IPS-20b (cell line): ENCODE results near the gene MAP2K5.

Source experiments
- H3K27ac ChIP-seq: one replicate; pipeline ENCODE4 v1.5.1; 2013; ENCODE audit warnings: low read length
- H3K27me3 ChIP-seq: 2 replicates; pipeline ENCODE4 v1.6.1; 2013; ENCODE audit warnings: mild to moderate bottlenecking, low read length, inconsistent platforms; ENCODE audit not compliant: insufficient read depth
- H3K36me3 ChIP-seq: 2 replicates; pipeline ENCODE4 v1.6.1; 2013; ENCODE audit warnings: low read depth, mild to moderate bottlenecking, inconsistent platforms, low read length, moderate library complexity; ENCODE audit not compliant: insufficient read depth
- H3K4me1 ChIP-seq: 2 replicates; pipeline ENCODE4 v1.6.1; 2013; ENCODE audit warnings: mild to moderate bottlenecking, control low read depth, inconsistent platforms, low read length, moderate library complexity; ENCODE audit not compliant: insufficient read depth
- H3K4me3 ChIP-seq: 2 replicates; pipeline ENCODE4 v1.5.1; 2013; ENCODE audit warnings: mild to moderate bottlenecking, low read length, inconsistent platforms
- H3K9ac ChIP-seq: 2 replicates; pipeline ENCODE4 v1.6.1; 2013; ENCODE audit warnings: low read depth, mild to moderate bottlenecking, inconsistent platforms, low read length, moderate library complexity
- H3K9me3 ChIP-seq: 2 replicates; pipeline ENCODE4 v1.6.1; 2013; ENCODE audit warnings: mild to moderate bottlenecking, low read depth, low read length, inconsistent platforms; ENCODE audit not compliant: insufficient read depth

The MAP2K5 gene

GRCh38 chr15:67775250-67775649, 232.7 kb downstream of the MAP2K5 start:
- Histone ChIP-seq H3K27me3 (no peaks in the 10 kb centered on the region), H3K9ac (no peak overlapping the region), H3K9me3 (no peaks in the 10 kb centered on the region), H3K4me3 (no peak overlapping the region), H3K4me1 (peaks cover 17% of the 10 kb centered on the region), H3K27ac (no peak overlapping the region), H3K36me3 (no peaks in the 10 kb centered on the region)

DNA sequence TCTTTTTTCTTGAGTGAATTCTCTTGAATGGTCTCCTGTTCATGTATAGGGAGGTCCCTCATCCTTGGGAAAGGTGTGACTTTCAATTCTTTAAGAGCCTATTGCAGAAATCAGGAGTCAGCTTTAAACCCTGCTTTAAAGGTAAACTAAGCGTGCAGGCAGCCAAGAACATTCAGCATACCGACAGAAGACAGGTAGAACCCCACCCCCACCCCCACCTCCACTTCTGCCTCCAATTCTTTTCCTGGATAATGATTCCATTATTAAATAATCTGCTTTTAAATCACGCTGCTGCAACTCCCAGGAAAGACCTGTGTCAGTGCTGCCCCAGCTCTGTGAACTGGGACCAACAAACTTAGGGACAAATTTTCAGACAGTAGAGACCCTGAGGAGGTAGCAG, 233.5 kb downstream of the MAP2K5 start:
- H3K36me3 ChIP-seq = no peaks in the 10 kb centered on the region
- no peak overlapping the region for H3K9ac ChIP-seq
- H3K27me3 ChIP-seq = no peaks in the 10 kb centered on the region
- no peaks in the 10 kb centered on the region for H3K9me3 ChIP-seq
- H3K4me3 ChIP-seq = no peak overlapping the region
- H3K27ac ChIP-seq = no peak overlapping the region
- H3K4me1 ChIP-seq = peaks cover 17% of the 10 kb centered on the region

DNA sequence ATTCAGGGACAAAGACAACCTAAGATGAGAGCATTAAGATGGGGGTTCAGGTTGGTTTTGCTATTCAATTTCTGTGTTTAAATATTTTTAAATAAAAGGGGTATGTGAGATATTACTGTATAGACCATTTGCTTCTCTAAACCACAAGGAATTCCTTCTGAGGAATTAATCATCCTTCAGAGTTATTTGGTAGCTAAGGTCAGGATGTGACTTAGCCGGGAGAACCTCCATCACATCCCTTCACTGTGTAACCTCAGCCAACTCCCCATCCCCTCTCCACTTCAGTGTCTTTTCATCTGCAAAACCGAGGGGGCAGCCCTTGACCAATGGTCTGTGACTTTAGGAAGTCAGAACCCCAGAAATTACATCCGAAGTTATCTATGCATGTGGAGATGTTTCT, 234.1 kb downstream of the MAP2K5 start:
- Histone ChIP-seq H3K27ac (no peak overlapping the region), H3K9me3 (no peaks in the 10 kb centered on the region), H3K4me1 (peaks cover 15% of the 10 kb centered on the region), H3K9ac (no peak overlapping the region), H3K27me3 (no peaks in the 10 kb centered on the region), H3K36me3 (no peaks in the 10 kb centered on the region), H3K4me3 (no peak overlapping the region)

- Histone ChIP-seq H3K9me3 (no peaks in the 10 kb centered on the region), H3K4me3 (no peak overlapping the region), H3K4me1 (peaks cover 19% of the 10 kb centered on the region), H3K9ac (no peak overlapping the region), H3K36me3 (no peaks in the 10 kb centered on the region), H3K27me3 (no peaks in the 10 kb centered on the region), H3K27ac (no peak overlapping the region)
Measured at GRCh38 chr15:67777071-67777470, 234.6 kb downstream of the MAP2K5 start.

DNA sequence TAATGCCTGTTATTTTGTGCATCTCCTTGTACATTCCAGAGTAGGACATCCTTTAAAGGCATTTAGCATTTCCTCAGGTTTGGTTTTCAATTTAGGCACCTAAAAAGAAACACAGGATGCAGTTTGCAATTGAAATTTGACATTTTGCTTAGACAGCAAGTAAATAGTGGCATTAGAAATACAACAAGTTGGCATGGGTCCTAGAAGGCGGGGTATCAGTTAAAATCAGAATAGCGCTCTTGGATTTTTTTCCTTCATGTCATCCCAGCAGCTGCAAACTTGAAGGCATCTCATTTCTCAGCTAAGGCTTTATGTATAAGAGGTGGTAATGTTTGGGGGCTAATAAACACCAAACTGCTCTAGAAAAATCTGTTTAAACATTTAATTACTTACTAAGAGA, 235.3 kb downstream of the MAP2K5 start:
- Histone ChIP-seq H3K36me3 (no peaks in the 10 kb centered on the region), H3K4me1 (peaks cover 26% of the 10 kb centered on the region), H3K9ac (no peak overlapping the region), H3K27me3 (no peaks in the 10 kb centered on the region), H3K27ac (no peak overlapping the region), H3K4me3 (no peak overlapping the region), H3K9me3 (no peaks in the 10 kb centered on the region)

- Histone ChIP-seq H3K36me3 (no peaks in the 10 kb centered on the region), H3K27me3 (no peaks in the 10 kb centered on the region), H3K9me3 (no peaks in the 10 kb centered on the region), H3K27ac (no peak overlapping the region), H3K4me1 (peaks cover 26% of the 10 kb centered on the region), H3K9ac (no peak overlapping the region), H3K4me3 (no peak overlapping the region)
Measured at GRCh38 chr15:67778968-67779548, 236.6 kb downstream of the MAP2K5 start.

DNA sequence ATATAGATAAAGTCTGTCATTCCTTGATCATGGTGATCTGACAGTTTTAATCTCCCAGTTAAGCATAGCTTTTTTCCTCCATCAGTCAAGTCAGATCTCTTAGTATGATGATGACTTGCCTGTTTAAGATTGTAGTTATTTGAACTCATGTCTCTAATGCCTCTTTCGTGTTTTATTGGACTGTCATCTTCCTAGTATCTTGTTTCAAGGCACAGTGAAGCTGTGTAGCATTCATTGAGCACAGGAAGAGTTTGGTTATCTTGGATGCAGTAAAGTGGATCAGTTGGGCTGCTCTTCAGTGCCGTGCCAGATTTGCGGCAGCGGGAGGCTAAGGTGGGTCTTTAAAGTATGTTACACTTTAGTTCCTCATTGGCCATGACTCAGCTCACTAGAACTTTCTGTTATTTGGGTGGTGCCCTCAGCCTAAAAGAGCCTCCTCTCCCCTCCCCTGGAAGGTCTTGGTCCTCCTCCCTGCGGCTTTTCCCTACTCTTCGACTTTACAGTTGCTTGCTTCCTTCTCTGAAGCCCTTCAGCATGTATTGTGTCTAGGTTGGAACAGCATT, 237.1 kb downstream of the MAP2K5 start:
- Histone ChIP-seq H3K4me3 (no peak overlapping the region), H3K27me3 (no peaks in the 10 kb centered on the region), H3K9ac (no peak overlapping the region), H3K27ac (no peak overlapping the region), H3K9me3 (no peaks in the 10 kb centered on the region), H3K4me1 (peaks cover 25% of the 10 kb centered on the region), H3K36me3 (no peaks in the 10 kb centered on the region)

DNA sequence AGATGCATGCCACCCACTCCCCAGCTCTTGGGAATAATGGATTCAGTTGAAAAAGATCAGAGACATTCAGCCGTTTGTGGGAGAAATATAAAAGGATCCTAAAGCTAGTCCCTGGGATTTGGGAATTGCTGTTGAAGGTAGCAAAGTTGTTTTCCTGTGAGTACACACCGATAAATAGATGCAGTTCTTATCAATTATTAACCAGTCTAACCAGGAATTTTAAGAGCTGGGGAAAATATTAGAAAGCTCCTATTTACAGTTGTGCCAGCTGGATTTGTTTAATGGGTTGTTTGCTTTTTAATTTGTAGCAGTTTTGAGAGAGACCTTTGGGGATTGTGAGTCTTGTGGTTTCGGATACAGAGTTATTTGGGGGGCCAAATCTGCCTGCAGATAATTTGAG, 238.6 kb downstream of the MAP2K5 start:
- Histone ChIP-seq H3K4me1 (peaks cover 24% of the 10 kb centered on the region), H3K27me3 (no peaks in the 10 kb centered on the region), H3K9ac (no peak overlapping the region), H3K36me3 (no peaks in the 10 kb centered on the region), H3K27ac (no peak overlapping the region), H3K9me3 (no peaks in the 10 kb centered on the region), H3K4me3 (no peak overlapping the region)

DNA sequence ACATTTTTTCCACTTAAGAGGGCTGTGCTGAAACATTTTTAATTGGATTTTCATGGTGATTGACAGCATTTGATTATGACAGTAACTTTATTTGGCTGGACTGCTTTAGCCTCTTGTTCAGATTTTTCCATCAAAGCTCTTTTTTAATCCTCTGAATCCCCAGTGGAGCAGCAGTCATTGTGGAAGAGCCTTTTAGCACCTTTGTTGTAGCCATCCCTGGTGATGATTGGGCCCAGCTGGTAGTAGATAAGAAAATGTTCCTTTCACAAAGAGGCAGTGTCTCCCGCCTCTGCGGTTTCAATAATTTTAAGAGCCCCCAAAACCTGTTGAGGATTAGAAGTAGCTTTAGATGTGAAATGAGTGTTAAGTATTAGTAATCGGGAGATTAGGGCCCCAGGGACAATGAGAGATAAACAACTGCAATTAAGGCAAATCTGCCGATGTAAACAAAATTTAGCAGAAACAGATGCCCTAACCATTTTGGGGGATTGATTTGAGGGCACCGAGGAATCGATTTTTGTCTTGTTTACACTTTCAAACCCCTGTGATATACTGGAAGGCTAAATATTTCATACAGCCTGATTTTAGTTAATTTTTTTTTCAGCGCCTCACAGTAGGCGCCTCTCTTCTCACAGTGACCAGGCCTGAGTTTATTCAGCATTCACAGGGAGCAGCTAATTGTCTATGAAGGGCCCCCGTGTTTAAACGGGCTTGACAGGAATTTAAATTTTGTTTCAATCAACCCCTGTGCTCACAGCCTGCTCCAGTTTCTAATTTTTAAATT, 239.6 kb downstream of the MAP2K5 start:
- Histone ChIP-seq H3K27me3 (no peaks in the 10 kb centered on the region), H3K27ac (no peak overlapping the region), H3K4me3 (no peak overlapping the region), H3K4me1 (peaks cover 24% of the 10 kb centered on the region), H3K36me3 (no peaks in the 10 kb centered on the region), H3K9me3 (no peaks in the 10 kb centered on the region), H3K9ac (peak overlapping the region; percentile 30; the same call in 1 of the 2 replicates)

DNA sequence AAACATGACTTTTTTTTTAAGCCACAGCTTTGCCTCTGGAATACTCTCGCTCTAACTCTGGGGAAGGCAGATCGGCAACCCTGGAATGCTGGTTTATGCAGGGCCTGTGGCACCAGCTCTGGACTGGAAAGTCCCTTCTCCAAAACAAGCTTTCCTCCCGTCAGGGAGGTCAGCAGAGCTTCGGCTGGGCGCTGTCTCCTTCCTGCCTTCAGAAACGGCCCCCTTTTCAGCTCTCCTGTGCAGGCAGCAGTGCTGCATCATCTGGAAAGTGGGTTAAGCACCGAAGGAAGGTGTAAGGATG, 240.1 kb downstream of the MAP2K5 start:
- Histone ChIP-seq H3K27me3 (no peaks in the 10 kb centered on the region), H3K4me1 (peaks cover 26% of the 10 kb centered on the region), H3K27ac (no peak overlapping the region), H3K36me3 (no peaks in the 10 kb centered on the region), H3K9me3 (no peaks in the 10 kb centered on the region), H3K9ac (peak overlapping the region; percentile 30; the same call in 1 of the 2 replicates), H3K4me3 (no peak overlapping the region)

- Histone ChIP-seq H3K4me3 (no peak overlapping the region), H3K9me3 (no peaks in the 10 kb centered on the region), H3K27me3 (no peaks in the 10 kb centered on the region), H3K4me1 (peaks cover 30% of the 10 kb centered on the region), H3K36me3 (no peaks in the 10 kb centered on the region), H3K27ac (no peak overlapping the region), H3K9ac (no peak overlapping the region; the same call in 1 of the 2 replicates)
Measured at GRCh38 chr15:67783303-67783702, 240.8 kb downstream of the MAP2K5 start.

- H3K27me3 ChIP-seq = no peaks in the 10 kb centered on the region
- H3K9ac ChIP-seq = no peak overlapping the region
- H3K4me3 ChIP-seq = no peak overlapping the region
- H3K36me3 ChIP-seq = no peaks in the 10 kb centered on the region
- no peaks in the 10 kb centered on the region for H3K9me3 ChIP-seq
- no peak overlapping the region for H3K27ac ChIP-seq
- H3K4me1 ChIP-seq = peaks cover 30% of the 10 kb centered on the region
Measured at GRCh38 chr15:67784090-67784781, 241.7 kb downstream of the MAP2K5 start.
